Dendritic cell treated with granulocyte-macrophage colony-stimulating factor and Interleukin-4, amounts not matched to agents 40 ng/mL and 50 ng/mL, for 4 days (primary cell): ENCODE measurements around the gene CARMIL1.

Source experiments
- H3K27ac Mint-ChIP-seq: one replicate; pipeline ENCODE4 v1.8.0; 2022; ENCODE audit warnings: mild to moderate bottlenecking, mixed read lengths
- H3K27me3 Mint-ChIP-seq: one replicate; pipeline ENCODE4 v1.8.0; 2022; ENCODE audit warnings: mild to moderate bottlenecking, mixed read lengths
- H3K36me3 Mint-ChIP-seq: one replicate; pipeline ENCODE4 v1.8.0; 2022; ENCODE audit warnings: low read depth, mixed read lengths
- H3K4me1 Mint-ChIP-seq: one replicate; pipeline ENCODE4 v1.8.0; 2022; ENCODE audit warnings: low read depth, mixed read lengths
- H3K4me3 Mint-ChIP-seq: one replicate; pipeline ENCODE4 v1.8.0; 2022; ENCODE audit warnings: mild to moderate bottlenecking, moderate library complexity, mixed read lengths
- H3K9me3 Mint-ChIP-seq: one replicate; pipeline ENCODE4 v1.8.0; 2022; ENCODE audit warnings: mixed read lengths
- intact Hi-C: fragments of 100-400 bp; cut with micrococcal nuclease; formaldehyde crosslinking; loops from one replicate; pipeline ENCODE4 v1.15.0; 2022

Gene CARMIL1

GRCh38 chr6:25254671-25255070 lies 24.5 kb upstream of the CARMIL1 start:
- Mint-ChIP-seq H3K36me3 (peaks cover 45% of the 10 kb centered on the region), H3K27ac (no peak overlapping the region), H3K4me1 (no peaks in the 10 kb centered on the region), H3K9me3 (no peaks in the 10 kb centered on the region), H3K4me3 (no peak overlapping the region), H3K27me3 (no peaks in the 10 kb centered on the region)
- intact Hi-C loops, result no loop called here

DNA sequence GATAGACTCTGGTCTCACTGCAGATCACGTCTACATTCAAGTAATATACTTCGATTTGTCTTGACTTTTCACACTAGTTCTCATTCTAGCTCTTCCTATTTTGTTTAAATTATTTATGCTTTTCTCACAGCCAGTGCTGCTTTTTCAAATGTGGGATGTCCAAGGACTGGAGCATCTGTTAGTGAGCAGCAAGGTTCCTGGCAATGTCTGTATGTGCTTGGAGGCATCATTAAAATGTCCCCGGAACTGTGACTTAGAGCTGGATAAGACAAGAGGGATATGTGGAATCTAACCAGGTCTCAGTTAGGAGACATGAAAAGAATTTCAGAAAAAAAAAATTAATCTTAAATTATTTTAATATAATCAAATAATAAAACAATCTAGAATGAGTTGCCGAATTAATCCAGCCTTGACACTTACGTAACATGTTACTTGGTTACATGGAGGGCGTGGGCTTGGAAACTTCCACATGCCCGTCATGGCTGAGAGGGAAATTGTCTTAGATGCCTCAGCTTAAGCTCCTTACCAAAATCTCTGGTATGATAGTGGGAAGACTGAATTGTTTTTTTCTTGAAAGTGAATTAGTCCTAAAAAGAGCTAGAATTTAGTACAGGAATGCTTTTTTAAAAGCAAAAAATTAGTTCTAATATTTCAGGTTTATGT lies 21.4 kb upstream of the CARMIL1 start:
- intact Hi-C loops, result no loop called here
- Mint-ChIP-seq H3K9me3 (no peaks in the 10 kb centered on the region), H3K27me3 (no peaks in the 10 kb centered on the region), H3K4me1 (no peaks in the 10 kb centered on the region), H3K36me3 (peaks cover 43% of the 10 kb centered on the region), H3K4me3 (no peak overlapping the region), H3K27ac (no peak overlapping the region)

DNA sequence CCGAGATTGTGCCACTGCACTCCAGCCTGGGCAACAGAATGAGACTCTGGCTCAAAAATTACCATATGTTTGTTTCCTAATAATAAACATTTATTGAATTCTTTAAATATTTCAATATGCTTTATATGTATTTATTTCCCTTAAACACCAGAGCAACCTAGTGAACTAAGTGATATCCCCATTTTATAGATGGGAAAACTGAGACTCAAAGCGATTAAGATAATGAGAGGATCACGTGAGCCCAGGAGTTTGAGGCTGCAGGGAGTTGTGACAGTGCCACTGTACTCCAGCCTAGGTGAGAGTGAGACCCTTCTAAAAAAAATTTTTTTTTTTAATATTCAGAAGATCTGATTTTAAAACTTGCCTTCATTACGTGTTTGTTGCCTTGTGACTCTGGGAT lies 19.4 kb upstream of the CARMIL1 start:
- H3K36me3 Mint-ChIP-seq, result peaks cover 32% of the 10 kb centered on the region
- no peak overlapping the region for H3K4me3 Mint-ChIP-seq
- no peaks in the 10 kb centered on the region for H3K27me3 Mint-ChIP-seq
- H3K4me1 Mint-ChIP-seq, result no peaks in the 10 kb centered on the region
- intact Hi-C loops, result no loop called here
- H3K27ac Mint-ChIP-seq, result no peak overlapping the region
- H3K9me3 Mint-ChIP-seq, result no peaks in the 10 kb centered on the region

- Mint-ChIP-seq H3K36me3 (peaks cover 21% of the 10 kb centered on the region), H3K4me3 (no peak overlapping the region), H3K9me3 (no peaks in the 10 kb centered on the region), H3K27ac (no peak overlapping the region), H3K4me1 (no peaks in the 10 kb centered on the region), H3K27me3 (peaks cover 4% of the 10 kb centered on the region)
- intact Hi-C loops, result loop anchor here (2.0 kb wide), 2 partner anchors 227 to 293 kb away; no protein-coding TSS in a partner anchor
Measured at GRCh38 chr6:25263657-25264056, 15.5 kb upstream of the CARMIL1 start.

GRCh38 chr6:25266456-25267100 lies 12.6 kb upstream of the CARMIL1 start:
- Mint-ChIP-seq H3K27ac (no peak overlapping the region), H3K4me1 (no peaks in the 10 kb centered on the region), H3K9me3 (no peaks in the 10 kb centered on the region), H3K27me3 (peaks cover 4% of the 10 kb centered on the region), H3K36me3 (peaks cover 14% of the 10 kb centered on the region), H3K4me3 (no peak overlapping the region)
- intact Hi-C loops, result loop anchor here (2.0 kb wide), 1 partner anchor 336 kb away; no protein-coding TSS in a partner anchor

- Mint-ChIP-seq H3K36me3 (peaks cover 6% of the 10 kb centered on the region), H3K4me1 (peaks cover 7% of the 10 kb centered on the region), H3K9me3 (no peaks in the 10 kb centered on the region), H3K27me3 (peaks cover 4% of the 10 kb centered on the region), H3K4me3 (no peak overlapping the region), H3K27ac (no peak overlapping the region)
- intact Hi-C loops, result loop anchor here (2.0 kb wide), 1 partner anchor 335 kb away; no protein-coding TSS in a partner anchor
Measured at GRCh38 chr6:25267662-25268061, 11.5 kb upstream of the CARMIL1 start.

DNA sequence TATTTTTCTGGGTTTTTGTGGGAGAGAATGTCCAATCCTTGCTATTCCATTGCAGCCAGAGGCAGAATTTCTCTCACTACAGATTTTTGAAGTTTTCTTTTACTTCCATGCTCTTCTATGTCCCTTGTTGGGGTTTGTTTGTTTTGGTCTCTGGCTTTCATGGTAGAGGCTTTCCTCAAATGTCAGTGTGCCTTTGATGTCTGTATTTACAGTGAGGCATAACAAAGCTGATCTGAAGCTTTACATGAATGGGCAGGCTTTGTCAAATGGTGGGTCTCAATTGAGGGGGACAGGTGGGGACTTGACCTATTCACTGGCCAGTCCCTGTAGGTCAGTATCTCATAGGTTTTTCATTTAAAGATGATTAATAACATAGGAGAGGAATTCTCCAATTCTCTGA lies 8.6 kb upstream of the CARMIL1 start:
- Mint-ChIP-seq H3K27ac (no peak overlapping the region), H3K4me3 (no peak overlapping the region), H3K4me1 (peaks cover 7% of the 10 kb centered on the region), H3K9me3 (no peaks in the 10 kb centered on the region), H3K36me3 (peaks cover 7% of the 10 kb centered on the region), H3K27me3 (peaks cover 5% of the 10 kb centered on the region)
- intact Hi-C loops, result no loop called here

DNA sequence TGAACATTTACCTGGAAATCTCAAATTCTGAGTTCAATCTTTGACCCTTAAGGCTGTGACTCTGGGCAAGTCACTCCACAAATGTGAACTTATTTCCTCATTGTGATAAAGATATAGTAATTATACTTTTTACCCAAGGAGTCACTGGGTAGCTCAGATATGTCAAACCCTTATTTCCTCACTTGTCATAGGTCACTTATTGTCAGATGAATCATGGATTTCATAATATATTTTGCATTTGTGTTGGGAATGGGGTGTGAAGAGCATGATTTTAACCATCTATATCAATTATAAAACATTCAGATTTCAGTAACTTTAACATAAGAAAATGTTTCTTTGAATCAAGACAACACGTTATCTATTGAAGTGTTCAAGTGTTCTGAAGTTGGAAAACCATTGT lies 3.7 kb upstream of the CARMIL1 start:
- H3K4me3 Mint-ChIP-seq, result no peak overlapping the region
- peaks cover 37% of the 10 kb centered on the region for H3K4me1 Mint-ChIP-seq
- H3K9me3 Mint-ChIP-seq, result no peaks in the 10 kb centered on the region
- peaks cover 24% of the 10 kb centered on the region for H3K27me3 Mint-ChIP-seq
- H3K27ac Mint-ChIP-seq, result no peak overlapping the region
- peaks cover 16% of the 10 kb centered on the region for H3K36me3 Mint-ChIP-seq
- intact Hi-C loops, result loop anchor here (5.0 kb wide), 1 partner anchor 212 kb away; no protein-coding TSS in a partner anchor

DNA sequence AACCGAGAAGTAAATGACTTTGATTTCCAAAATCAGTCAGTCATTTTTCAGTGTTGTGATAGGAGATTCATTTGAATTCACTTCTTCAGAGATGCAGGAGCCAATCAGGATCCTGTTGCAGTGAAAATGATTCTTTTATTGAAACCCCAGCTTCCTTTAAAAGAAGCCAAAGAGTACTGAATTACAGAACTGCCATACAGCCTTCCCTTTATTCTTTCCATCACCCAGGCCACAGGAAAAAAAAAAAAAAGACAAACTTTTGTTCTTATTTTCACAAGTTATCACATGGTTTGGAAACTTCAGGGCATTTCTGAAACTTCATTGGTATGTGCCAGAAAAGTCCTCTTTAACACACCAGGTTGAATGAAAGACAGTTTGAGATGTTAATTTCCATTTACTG lies 1.8 kb upstream of the CARMIL1 start:
- Mint-ChIP-seq H3K9me3 (no peaks in the 10 kb centered on the region), H3K4me1 (peaks cover 40% of the 10 kb centered on the region), H3K36me3 (peaks cover 30% of the 10 kb centered on the region), H3K27ac (no peak overlapping the region), H3K4me3 (no peak overlapping the region), H3K27me3 (peaks cover 25% of the 10 kb centered on the region)
- intact Hi-C loops, result loop anchor here (5.0 kb wide), 1 partner anchor 210 kb away; no protein-coding TSS in a partner anchor

DNA sequence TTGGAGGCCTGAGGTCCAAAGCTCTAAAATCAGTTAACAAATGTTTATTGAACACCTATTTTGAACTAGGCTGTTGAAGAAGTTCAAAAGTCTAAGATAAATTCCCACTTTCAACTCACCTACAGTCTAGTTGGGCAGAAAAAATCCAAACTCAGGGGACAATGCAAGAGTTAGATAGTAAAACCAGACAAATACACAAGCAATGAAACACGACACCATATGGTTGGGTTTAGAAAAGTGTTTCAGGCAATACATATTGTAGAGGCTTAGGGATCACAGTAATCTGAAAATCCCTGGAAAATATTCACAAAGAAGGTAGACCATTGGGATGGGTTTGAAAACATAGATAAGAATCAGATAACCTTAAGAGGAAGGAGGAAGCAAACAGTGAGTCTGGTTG lies 1.3 kb upstream of the CARMIL1 start:
- Mint-ChIP-seq H3K4me1 (peaks cover 39% of the 10 kb centered on the region), H3K9me3 (no peaks in the 10 kb centered on the region), H3K27me3 (peaks cover 25% of the 10 kb centered on the region), H3K27ac (no peak overlapping the region), H3K4me3 (no peak overlapping the region), H3K36me3 (peaks cover 34% of the 10 kb centered on the region)
- intact Hi-C loops, result loop anchor here (5.0 kb wide), 1 partner anchor 209 kb away; no protein-coding TSS in a partner anchor

- H3K9me3 Mint-ChIP-seq, result no peaks in the 10 kb centered on the region
- H3K27ac Mint-ChIP-seq, result peak overlapping the region; percentile 74
- H3K4me3 Mint-ChIP-seq, result peak overlapping the region; percentile 91
- H3K36me3 Mint-ChIP-seq, result peaks cover 37% of the 10 kb centered on the region
- H3K27me3 Mint-ChIP-seq, result peaks cover 24% of the 10 kb centered on the region
- intact Hi-C loops, result loop anchor here (5.0 kb wide), 1 partner anchor 209 kb away; no protein-coding TSS in a partner anchor
- H3K4me1 Mint-ChIP-seq, result peaks cover 39% of the 10 kb centered on the region
Measured at GRCh38 chr6:25278261-25278913, 787 bp upstream of the CARMIL1 start.

DNA sequence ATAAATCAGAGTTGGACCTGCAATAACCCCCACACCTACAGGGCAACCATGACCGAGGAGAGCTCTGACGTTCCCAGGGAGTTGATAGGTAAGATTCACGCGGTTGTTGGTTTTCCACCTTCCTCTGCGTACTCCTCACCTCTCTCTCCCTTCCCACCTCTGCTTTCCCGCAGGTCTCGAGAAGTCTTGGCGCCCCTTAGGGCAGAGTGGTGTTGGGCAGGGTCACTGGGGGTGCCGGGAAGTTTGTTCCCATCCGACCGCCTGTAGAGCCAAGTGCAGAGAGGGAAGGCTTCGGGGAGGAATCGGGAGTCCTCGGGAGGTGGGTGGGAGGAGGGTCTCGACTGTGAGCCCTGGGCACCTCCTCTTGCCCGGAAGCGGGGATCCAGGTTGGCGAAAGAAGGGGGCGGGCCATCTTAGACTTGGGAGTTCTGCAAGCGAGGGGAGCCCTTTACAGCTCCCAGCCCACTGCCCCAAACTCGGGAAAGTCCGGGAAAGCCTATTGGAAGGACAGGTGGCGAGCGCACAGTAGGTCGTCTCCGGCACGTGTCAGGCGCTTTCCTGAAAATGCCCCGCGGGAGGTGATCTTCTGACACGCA lies 672 bp downstream of the CARMIL1 start:
- Mint-ChIP-seq H3K4me1 (peaks cover 39% of the 10 kb centered on the region), H3K27ac (peak overlapping the region; percentile 74), H3K27me3 (peaks cover 24% of the 10 kb centered on the region), H3K4me3 (peak overlapping the region; percentile 91), H3K9me3 (no peaks in the 10 kb centered on the region), H3K36me3 (peaks cover 30% of the 10 kb centered on the region)
- intact Hi-C loops, result loop anchor here (5.0 kb wide), 1 partner anchor 207 kb away; no protein-coding TSS in a partner anchor

GRCh38 chr6:25280344-25281074 lies 1.3 kb downstream of the CARMIL1 start:
- intact Hi-C loops, result no loop called here
- no peaks in the 10 kb centered on the region for H3K9me3 Mint-ChIP-seq
- H3K27me3 Mint-ChIP-seq, result peaks cover 24% of the 10 kb centered on the region
- H3K4me1 Mint-ChIP-seq, result peaks cover 39% of the 10 kb centered on the region
- H3K36me3 Mint-ChIP-seq, result peaks cover 36% of the 10 kb centered on the region
- no peak overlapping the region for H3K27ac Mint-ChIP-seq
- peak overlapping the region; percentile 91 for H3K4me3 Mint-ChIP-seq
